B cell (primary cell): Measurements from ENCODE around the gene CCDC102A. TPM values are rescaled to one million over a fixed set of nuclear protein-coding genes. Genes with fewer than 3 reads are reported as not detected.

Experiments used
- ATAC-seq: fragments of 200-7000 bp; cut with Tn5 transposase; one replicate; pipeline ENCODE4 v1.10.0; 2021; ENCODE audit warnings: low read depth, mild to moderate bottlenecking, moderate number of reproducible peaks, moderate library complexity
- CTCF ChIA-PET: fragments of 350-600 bp; sonication (Branson Sonifier 250); formaldehyde crosslinking; loops from one replicate; lab custom pipeline; 2021; ENCODE audit warnings: antibody characterized with exemption, inconsistent platforms; lab: Charles Lee
- POLR2A ChIA-PET: fragments of 350-600 bp; sonication (Branson Sonifier 250); formaldehyde crosslinking; loops from one replicate; lab custom pipeline; 2021; ENCODE audit warnings: antibody characterized with exemption; lab: Charles Lee
- DNase-seq: peaks from one replicate; pipeline ENCODE4 v3.0.0; 2013
- H2AFZ ChIP-seq: 2 replicates; pipeline ENCODE4 v1.6.1; 2012; ENCODE audit warnings: mild to moderate bottlenecking, low read depth, low read length; ENCODE audit not compliant: insufficient read depth, poor library complexity, severe bottlenecking
- H3K27ac ChIP-seq, 2 donors: 1 replicate in 1 of 2; 2 replicates in 1 of 2; pipeline ENCODE4 v1.5.1; 2012 to 2013; ENCODE audit warnings: low read length in 2 of 2, mild to moderate bottlenecking in 2 of 2, moderate library complexity in 1 of 2
- H3K27me3 ChIP-seq, 4 experiments: fragments of 200-600 bp in 1 of 4; sonication (generic) in 1 of 4; replicated peaks in 1 of 4; 1 replicate in 2 of 4; 2 replicates in 2 of 4; pipeline versions ENCODE4 v1.6.1 to v1.7.0; 2013 to 2016; ENCODE audit warnings: low read length in 3 of 4, mild to moderate bottlenecking in 2 of 4, mixed read lengths in 1 of 4, moderate library complexity in 1 of 4; ENCODE audit not compliant: insufficient read depth in 4 of 4, control insufficient read depth in 3 of 4; ENCODE audit errors: control extremely low read depth in 1 of 4
- H3K36me3 ChIP-seq, 2 experiments: replicated peaks in 1 of 2; 1 replicate in 1 of 2; 2 replicates in 1 of 2; pipeline versions ENCODE4 v1.6.1 to v1.7.1; 2013; ENCODE audit warnings: low read length in 1 of 2; ENCODE audit not compliant: insufficient read depth in 2 of 2, control insufficient read depth in 1 of 2; ENCODE audit errors: control extremely low read depth in 1 of 2, extremely low read depth in 1 of 2
- H3K4me1 ChIP-seq, 2 donors: fragments of 200-600 bp in 1 of 2; sonication (generic) in 1 of 2; 1 replicate in 1 of 2; 2 replicates in 1 of 2; pipeline versions ENCODE4 v1.5.1 to v1.6.1; 2013 to 2017; ENCODE audit warnings: low read length in 2 of 2; ENCODE audit not compliant: control insufficient read depth in 2 of 2, insufficient read depth in 2 of 2
- H3K4me2 ChIP-seq: replicated peaks from 2 replicates; pipeline ENCODE3; 2012; ENCODE audit warnings: mild to moderate bottlenecking, low read depth, low read length; ENCODE audit not compliant: poor library complexity, severe bottlenecking
- H3K4me3 ChIP-seq, 5 experiments: fragments of 200-600 bp in 1 of 5; sonication (generic) in 1 of 5; 1 replicate in 3 of 5; 2 replicates in 2 of 5; pipeline versions ENCODE4 v1.5.1 to v1.7.0; 2011 to 2016; ENCODE audit warnings: low read length in 4 of 5, mild to moderate bottlenecking in 4 of 5, low read depth in 2 of 5, control low read depth in 1 of 5, moderate library complexity in 1 of 5; ENCODE audit not compliant: insufficient read depth in 1 of 5; ENCODE audit errors: control extremely low read depth in 1 of 5, extremely low read depth in 1 of 5
- H3K79me2 ChIP-seq: fragments of 200-600 bp; sonication (generic); one replicate; pipeline ENCODE4 v1.6.0; 2016; ENCODE audit warnings: low read length; ENCODE audit not compliant: control insufficient read depth, insufficient read depth
- H3K9ac ChIP-seq: fragments of 200-600 bp; sonication (generic); 2 replicates; pipeline ENCODE4 v1.6.1; 2017; ENCODE audit warnings: mild to moderate bottlenecking, low read length, moderate library complexity
- H3K9me3 ChIP-seq, 3 donors: one replicate each; pipeline versions ENCODE4 v1.6.1 to v1.7.1; 2013; ENCODE audit warnings: low read length in 2 of 3; ENCODE audit not compliant: control insufficient read depth in 2 of 3, insufficient read depth in 1 of 3; ENCODE audit errors: control extremely low read depth in 1 of 3
- H4K20me1 ChIP-seq: 2 replicates; pipeline ENCODE4 v1.6.0; 2012; ENCODE audit warnings: mild to moderate bottlenecking, low read length; ENCODE audit not compliant: insufficient read depth, control insufficient read depth, poor library complexity, severe bottlenecking
- H3K27ac Mint-ChIP-seq: one replicate; pipeline ENCODE4 v1.8.0; 2021; ENCODE audit warnings: mixed read lengths
- H3K27me3 Mint-ChIP-seq: one replicate; pipeline ENCODE4 v1.8.0; 2021; ENCODE audit warnings: mixed read lengths
- H3K4me1 Mint-ChIP-seq: one replicate; pipeline ENCODE4 v1.8.0; 2021; ENCODE audit warnings: mixed read lengths
- H3K4me3 Mint-ChIP-seq: one replicate; pipeline ENCODE4 v1.8.0; 2021; ENCODE audit warnings: mixed read lengths
- H3K9me3 Mint-ChIP-seq: one replicate; pipeline ENCODE4 v1.8.0; 2022; ENCODE audit warnings: mixed read lengths; ENCODE audit not compliant: insufficient read depth
- CTCF ChIP-seq: fragments of 200-600 bp; IDR thresholded peaks from one replicate; pipeline ENCODE4 v1.8.0; 2022; ENCODE audit warnings: antibody characterized with exemption, mild to moderate bottlenecking
- EZH2 ChIP-seq: IDR thresholded peaks from 2 replicates; pipeline ENCODE4 v1.6.1; 2012; ENCODE audit warnings: borderline replicate concordance, low read depth, mild to moderate bottlenecking, moderate library complexity, low read length; ENCODE audit not compliant: insufficient read depth, poor library complexity, severe bottlenecking
- WGBS: methylation state at CpG from one replicate; pipeline ENCODE4 v1.1.5; 2013; ENCODE audit warnings: missing lambda C conversion rate; ENCODE audit not compliant: insufficient coverage; 5-methylcytosine and 5-hydroxymethylcytosine counted together
- intact Hi-C: fragments of 100-400 bp; cut with micrococcal nuclease; formaldehyde crosslinking; loops from one replicate; pipeline ENCODE4 v1.10.0; 2022
- polyA plus RNA-seq: library from polyadenylated mRNA; depleted of rRNA; stranded (reverse); fragments of >200 nt; gene quantifications from 2 replicates; pipeline ENCODE4 v1.2.3, GENCODE V29; 2012
- total RNA-seq, 2 donors: library from RNA; stranded (reverse); fragments of 120-200 nt in 1 of 2; gene quantifications; 1 replicate in 1 of 2; 2 replicates in 1 of 2; pipeline versions ENCODE4 v1.2.3 to v1.2.4, GENCODE V29; 2013 to 2022

CCDC102A gene
- total and polyA plus RNA-seq, 2 donors (not counting 1 experiment from before 2014, with no cell fraction given): 14.5 to 14.7 TPM

- Histone ChIP-seq H2AFZ (no peak overlapping the region), H3K9ac (no peak overlapping the region), H4K20me1 (no peaks in the 10 kb centered on the region), H3K4me3 (no peak overlapping the region), H3K79me2 (no peaks in the 10 kb centered on the region), H3K36me3 (no peaks in the 10 kb centered on the region), H3K4me1 (no peaks in the 10 kb centered on the region), H3K27ac (no peak overlapping the region), H3K27me3 (no peaks in the 10 kb centered on the region), H3K4me2 (no peak overlapping the region), H3K9me3 (no peaks in the 10 kb centered on the region)
- TF ChIP-seq CTCF (no peak), EZH2 (no peak)
- no peaks in the 10 kb centered on the region for H3K9me3 Mint-ChIP-seq
- ChIA-PET CTCF (no interaction called here), POLR2A (no interaction called here)
- DNase-seq (no peak), ATAC-seq (no peak)
- H3K27me3 Mint-ChIP-seq: peaks cover 20% of the 10 kb centered on the region
- 82% methylated on average over 15 of the region's 15 CpGs for WGBS
- no peak overlapping the region for H3K4me3 Mint-ChIP-seq
- no peak overlapping the region for H3K27ac Mint-ChIP-seq
- no peaks in the 10 kb centered on the region for H3K4me1 Mint-ChIP-seq
- intact Hi-C loops: no loop called here
These were observed 33.0 kb downstream of the CCDC102A start for GRCh38 chr16:57503366-57503765.

GRCh38 chr16:57502048-57502775 is 34.2 kb downstream of the CCDC102A start:
- Histone ChIP-seq H3K36me3 (no peaks in the 10 kb centered on the region), H3K79me2 (no peaks in the 10 kb centered on the region), H2AFZ (no peak overlapping the region), H3K4me2 (no peak overlapping the region), H3K9ac (no peak overlapping the region), H4K20me1 (no peaks in the 10 kb centered on the region), H3K4me3 (no peak overlapping the region), H3K4me1 (no peaks in the 10 kb centered on the region), H3K9me3 (no peaks in the 10 kb centered on the region), H3K27me3 (no peaks in the 10 kb centered on the region), H3K27ac (no peak overlapping the region)
- intact Hi-C loops: no loop called here
- TF ChIP-seq CTCF: no peak
- no peak for TF ChIP-seq EZH2
- DNase-seq (no peak), ATAC-seq (no peak)
- Mint-ChIP-seq H3K27ac (no peak overlapping the region), H3K9me3 (no peaks in the 10 kb centered on the region), H3K4me3 (no peak overlapping the region), H3K27me3 (peaks cover 20% of the 10 kb centered on the region), H3K4me1 (no peaks in the 10 kb centered on the region)
- WGBS: 71% methylated on average over 12 of the region's 12 CpGs
- CTCF ChIA-PET: interaction anchor here (0.6 to 1.3 kb wide), 3 partner anchors 18 to 74 kb away, joined by 4 read pairs; no protein-coding TSS in a partner anchor
- POLR2A ChIA-PET: no interaction called here
